Sigmoid colon (tissue), 4 donors: ENCODE results near the gene LTB.
"Not testable (repeated sequence)": the region's sequence is repeated elsewhere in the genome, so short reads cannot be mapped to it uniquely, and the experiment has no call there.

Experiments used
- EP300 ChIP-seq, 4 donors: sonication (generic); formaldehyde crosslinking; IDR thresholded peaks; one replicate each; pipeline ENCODE4 v1.6.1; 2017; ENCODE audit warnings: antibody characterized with exemption in 4 of 4
- POLR2A ChIP-seq, 2 donors: fragments of 450-650 bp; IDR thresholded peaks; one replicate each; pipeline ENCODE4 v1.6.1; 2016; ENCODE audit warnings: antibody characterized with exemption in 2 of 2, mild to moderate bottlenecking in 2 of 2, moderate library complexity in 2 of 2
- POLR2AphosphoS5 ChIP-seq, 4 donors: sonication (generic); formaldehyde crosslinking; IDR thresholded peaks; one replicate each; pipeline ENCODE4 v1.6.1; 2017; ENCODE audit warnings: antibody characterized with exemption in 4 of 4
- TF ChIP-seq, protein P1 (sequence below), 4 experiments: fragments of 450-650 bp in 3 of 4; fragments of 200-600 bp in 1 of 4; IDR thresholded peaks; one replicate each; pipeline ENCODE4 v1.5.1; 2016 to 2019; ENCODE audit warnings: antibody characterized with exemption in 4 of 4, mild to moderate bottlenecking in 3 of 4, moderate library complexity in 2 of 4

DNA sequence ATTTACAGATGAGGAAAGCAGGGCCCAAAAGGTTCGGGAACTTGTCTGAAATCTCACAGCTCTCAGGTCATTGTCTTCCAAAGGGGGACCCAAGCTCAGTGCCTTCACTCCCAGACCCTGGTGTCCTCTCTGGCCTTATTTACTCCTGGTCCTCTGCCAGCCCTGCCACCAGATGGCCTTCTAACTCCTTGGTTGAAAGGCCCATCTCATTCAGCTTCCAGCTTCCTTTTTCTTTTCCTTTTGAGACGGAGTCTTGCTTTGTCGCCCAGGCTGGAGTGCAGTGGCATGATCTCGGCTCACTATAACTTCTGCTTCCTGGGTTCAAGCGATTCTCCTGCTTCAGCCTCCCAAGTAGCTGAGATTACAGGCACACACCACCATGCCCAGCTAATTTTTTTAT lies 30.9 kb downstream of the LTB start:
- TF ChIP-seq, protein P1, sequence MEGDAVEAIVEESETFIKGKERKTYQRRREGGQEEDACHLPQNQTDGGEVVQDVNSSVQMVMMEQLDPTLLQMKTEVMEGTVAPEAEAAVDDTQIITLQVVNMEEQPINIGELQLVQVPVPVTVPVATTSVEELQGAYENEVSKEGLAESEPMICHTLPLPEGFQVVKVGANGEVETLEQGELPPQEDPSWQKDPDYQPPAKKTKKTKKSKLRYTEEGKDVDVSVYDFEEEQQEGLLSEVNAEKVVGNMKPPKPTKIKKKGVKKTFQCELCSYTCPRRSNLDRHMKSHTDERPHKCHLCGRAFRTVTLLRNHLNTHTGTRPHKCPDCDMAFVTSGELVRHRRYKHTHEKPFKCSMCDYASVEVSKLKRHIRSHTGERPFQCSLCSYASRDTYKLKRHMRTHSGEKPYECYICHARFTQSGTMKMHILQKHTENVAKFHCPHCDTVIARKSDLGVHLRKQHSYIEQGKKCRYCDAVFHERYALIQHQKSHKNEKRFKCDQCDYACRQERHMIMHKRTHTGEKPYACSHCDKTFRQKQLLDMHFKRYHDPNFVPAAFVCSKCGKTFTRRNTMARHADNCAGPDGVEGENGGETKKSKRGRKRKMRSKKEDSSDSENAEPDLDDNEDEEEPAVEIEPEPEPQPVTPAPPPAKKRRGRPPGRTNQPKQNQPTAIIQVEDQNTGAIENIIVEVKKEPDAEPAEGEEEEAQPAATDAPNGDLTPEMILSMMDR (IDR thresholded peaks at IDR 0.05): not testable (repeated sequence)
- TF ChIP-seq POLR2A, EP300, POLR2AphosphoS5 (IDR thresholded peaks at IDR 0.05): not testable (repeated sequence)
